D341Med (cell line): ENCODE measurements around the gene FGD4.

Source experiments
- DNase-seq: peaks from one replicate; pipeline ENCODE4 v3.0.0; 2012; ENCODE audit warnings: low spot score

Gene FGD4

DNA sequence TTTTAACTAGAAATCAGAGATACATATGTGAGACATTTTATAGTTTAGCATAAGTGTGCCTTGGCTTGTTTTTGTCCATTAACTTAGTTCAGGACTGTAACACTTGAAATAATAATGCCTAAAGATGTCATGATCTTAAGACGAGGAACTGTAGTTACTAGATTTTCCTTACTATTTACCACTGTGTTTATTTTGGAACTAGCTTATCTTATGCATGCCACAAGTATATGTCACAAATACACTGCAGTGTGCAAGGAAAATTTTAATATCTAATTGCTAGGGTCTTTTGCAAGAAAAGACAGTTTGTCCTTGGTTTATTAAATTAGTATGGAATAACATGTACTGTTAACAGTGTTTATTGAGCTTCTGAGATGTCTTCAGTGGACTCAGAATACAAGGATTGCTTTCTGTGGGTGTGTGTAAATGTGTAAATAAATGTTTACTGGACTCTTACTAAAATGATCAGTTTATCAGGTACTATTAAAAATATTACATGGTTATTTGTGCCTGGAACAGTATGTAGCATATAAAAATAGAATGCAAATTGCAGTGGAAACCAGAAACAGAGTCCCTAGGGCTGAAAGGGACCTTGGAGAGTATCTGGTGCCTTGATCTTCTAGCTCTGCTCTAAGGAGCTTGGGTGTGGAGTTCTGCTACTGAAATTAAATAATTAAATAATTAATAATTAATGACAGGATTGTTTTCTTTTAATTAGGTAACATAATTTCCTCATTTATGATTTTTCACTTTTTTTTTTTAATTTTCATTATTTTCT, 58.1 kb downstream of the FGD4 start:
- DNase-seq, result no peak

DNA sequence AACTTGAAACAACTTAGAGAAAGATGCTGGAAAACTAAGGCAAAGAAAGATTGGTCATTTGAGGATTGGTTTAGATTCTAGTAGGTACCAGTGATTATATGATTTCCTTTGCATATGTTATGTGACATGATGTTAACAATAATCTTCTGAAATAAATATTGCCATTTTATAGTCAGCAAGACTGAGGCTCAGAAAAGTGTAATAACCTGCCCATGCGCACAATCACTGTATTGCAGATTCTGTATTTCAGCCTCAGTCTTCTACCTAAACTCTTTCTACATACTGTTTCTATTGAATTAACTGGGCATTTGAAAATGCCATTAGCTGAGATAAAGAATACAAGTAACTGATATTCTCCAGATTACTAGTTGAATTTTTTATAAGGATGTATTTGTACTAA, 61.3 kb downstream of the FGD4 start:
- DNase-seq, result no peak

DNA sequence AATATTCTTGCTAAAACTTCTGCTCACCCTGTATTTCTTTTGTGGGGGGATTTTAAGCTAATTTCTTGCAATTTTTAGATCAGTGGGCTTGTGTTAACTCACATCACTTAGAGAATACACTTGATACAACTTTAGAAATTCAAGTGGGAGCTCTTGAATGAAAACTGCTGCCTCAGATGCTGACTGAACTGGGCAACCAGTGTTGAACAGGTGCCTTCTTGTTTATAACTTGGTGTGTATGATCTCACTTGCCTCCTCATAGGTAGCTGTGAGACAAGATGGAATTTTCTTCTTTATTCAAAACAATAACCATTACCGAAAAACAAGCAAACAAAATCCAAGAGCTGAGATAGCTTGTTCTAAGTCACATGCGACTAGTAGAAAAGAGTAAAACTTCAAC, 63.5 kb downstream of the FGD4 start:
- no peak for DNase-seq

DNA sequence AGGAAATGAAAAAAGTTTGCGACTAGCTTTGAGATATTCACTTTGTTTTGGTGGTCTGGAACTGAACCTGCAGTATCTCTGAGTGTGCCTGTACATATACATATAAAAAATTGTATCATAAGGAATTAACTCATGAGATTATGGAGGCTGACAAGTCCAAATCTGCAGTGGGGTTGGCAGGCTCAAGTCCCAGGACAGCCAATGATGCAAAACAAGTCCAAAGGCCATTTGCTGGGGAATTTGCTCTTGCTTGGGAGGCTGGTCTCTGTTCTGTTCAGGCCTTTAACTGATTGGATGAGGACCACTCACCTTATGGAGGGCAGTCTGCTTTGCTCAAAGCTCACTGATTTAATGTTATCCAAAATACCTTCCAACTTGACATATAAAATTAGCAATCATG, 66.8 kb downstream of the FGD4 start:
- no peak for DNase-seq

DNA sequence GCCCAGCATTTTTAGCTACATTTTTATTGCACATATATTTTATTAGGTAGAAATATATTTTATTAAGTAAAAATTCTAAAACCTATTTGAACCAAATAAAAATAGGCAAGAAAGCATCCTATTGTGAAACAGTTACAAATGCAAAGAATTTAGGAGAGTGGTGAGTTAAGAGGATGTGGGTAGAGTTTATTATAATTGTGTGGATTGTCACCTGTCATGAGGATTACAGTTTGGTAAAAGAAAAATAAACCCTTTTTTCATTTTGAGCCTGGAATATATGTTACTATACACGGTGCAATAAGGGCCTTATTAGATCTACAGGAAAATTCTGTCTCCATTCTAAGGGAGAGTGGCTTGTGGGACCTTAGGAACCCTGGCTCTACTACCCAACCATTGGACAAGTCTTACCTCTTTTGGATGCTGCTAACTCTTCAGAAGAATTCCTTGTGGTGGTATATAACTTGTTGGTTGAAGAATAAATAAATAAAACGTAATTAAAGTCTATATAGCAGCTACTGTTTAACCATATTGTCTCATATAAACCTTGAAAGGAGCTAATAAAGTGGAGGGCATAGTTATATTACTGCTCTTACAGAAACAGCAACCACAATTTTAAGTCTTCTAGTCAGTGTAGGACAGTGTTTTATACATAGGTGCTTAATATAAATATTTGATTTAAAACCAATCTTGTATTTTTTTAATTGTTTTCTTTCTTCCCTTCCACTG, 67.8 kb downstream of the FGD4 start:
- no peak for DNase-seq

DNA sequence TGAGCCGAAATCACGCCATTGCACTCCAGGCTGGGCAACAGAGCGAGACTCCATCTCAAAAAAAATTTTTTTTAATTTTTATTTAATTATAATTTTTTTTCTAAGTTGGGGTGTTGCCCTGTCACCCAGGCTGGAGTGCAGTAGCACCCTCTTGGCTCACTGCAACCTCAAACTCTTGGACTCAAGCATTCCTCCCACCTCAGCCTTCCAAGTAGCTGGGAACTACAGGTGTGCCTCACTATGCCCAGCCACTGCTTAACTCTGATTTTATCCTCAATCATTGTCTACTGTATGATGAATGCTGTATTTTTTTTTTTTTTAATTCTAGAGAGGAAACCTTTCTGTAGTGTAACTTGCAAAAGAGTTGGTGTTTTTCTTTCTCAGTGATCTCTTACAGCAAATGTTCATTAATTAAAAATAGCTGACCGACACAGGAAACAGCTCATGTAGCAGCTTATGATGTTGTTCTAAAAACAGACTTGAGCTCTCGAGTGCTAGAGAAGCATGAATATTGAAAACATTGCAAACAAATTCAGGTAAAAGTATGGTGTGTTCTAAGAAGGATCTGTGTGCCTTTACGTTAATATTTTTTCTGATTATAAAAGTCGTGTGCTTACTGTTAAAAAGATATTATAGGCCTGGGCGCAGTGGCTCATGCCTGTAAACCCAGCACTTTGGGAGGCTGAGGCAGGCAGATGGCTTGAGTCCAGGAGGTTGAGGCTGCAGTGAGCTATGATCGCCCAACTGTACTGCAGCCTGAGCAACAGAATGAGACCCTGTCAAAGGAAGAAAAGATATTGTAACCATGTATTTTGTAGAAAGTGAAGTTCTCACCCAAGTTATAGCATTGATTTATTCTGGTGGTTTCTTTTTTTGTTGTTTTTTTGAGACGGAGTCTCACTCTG, 68.9 kb downstream of the FGD4 start:
- DNase-seq, result no peak

DNA sequence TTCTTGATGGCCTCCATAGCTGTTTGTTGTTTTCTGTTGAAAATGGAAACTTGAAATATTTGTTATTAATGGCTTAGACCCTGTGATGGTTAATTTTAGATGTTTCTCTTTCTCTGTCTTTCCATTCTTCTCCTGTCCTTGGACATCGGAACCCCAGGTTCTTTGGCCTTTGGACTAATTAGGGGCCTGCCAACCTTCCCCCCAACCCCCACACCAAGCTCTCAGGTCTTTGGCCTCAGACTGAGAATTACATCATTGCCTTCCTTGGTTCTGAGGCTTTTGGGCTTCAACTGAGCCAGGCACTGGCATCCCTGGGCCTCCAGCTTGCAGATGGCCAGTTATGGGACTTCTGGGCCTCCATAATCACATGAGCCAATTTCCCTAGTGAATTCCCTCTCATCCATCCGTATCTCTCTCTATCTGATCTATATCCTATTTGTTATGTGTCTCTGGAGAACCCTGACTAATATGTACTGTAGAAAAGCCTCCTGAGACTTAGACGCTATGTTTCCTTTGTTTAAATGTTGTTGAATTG, 71.6 kb downstream of the FGD4 start:
- no peak for DNase-seq

DNA sequence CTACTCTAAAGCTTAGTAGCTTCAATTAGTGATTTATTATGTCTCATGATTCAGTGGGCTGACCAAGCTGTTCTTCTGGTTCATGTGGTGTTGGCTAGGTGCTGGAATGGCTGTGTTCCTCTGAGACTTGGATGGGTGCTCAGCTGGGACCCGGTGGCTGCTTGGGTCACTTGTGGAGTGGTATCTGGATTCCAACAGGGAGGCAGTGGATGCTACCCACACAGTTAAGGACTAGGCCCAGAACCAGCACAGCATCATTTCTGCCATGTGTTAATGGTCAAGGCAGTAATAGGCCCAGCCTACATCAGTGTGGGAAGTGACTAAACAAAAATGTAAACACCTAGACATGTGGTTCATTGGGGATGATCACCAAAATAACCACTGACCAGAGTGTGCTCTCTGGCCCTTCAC, 72.2 kb downstream of the FGD4 start:
- DNase-seq, result no peak

DNA sequence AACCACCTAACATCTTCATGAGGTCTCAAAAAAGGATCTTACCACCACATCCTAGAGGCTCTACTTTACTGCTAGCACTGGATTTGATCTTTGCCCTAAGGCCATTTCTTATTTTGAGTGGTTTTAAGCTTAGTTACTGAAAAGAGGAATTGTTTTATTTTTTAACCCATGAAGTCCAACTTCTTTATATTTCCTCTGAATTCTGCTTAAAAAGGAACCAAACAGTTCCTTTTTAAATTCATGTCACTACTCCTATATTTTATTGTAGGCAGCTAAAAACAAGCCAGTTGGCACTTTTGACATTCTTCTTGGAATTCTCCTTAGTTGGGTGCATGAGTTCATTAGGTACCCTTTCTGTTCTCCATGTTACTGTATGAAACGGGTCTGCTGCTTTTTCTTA, 76.4 kb downstream of the FGD4 start:
- DNase-seq, result no peak

DNA sequence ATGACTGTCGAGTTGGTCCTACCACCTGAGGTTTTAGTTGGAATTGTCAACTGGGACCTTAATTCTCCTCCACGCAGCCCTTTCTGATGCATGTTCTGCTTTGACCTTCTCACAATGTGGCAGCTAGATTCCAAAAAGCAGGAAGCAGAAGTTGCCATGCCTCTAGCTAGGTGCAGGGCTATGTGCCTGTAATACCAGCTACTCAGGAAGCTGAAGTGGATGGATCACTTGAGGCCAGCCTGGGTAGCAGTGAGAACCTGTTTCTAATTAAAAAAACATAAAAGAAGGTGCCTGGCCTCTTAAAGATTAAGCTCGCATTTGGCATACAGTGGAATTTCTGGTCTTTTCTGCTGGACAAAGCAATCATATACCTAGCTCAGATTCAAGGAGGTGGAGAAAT, 77.1 kb downstream of the FGD4 start:
- DNase-seq, result no peak

DNA sequence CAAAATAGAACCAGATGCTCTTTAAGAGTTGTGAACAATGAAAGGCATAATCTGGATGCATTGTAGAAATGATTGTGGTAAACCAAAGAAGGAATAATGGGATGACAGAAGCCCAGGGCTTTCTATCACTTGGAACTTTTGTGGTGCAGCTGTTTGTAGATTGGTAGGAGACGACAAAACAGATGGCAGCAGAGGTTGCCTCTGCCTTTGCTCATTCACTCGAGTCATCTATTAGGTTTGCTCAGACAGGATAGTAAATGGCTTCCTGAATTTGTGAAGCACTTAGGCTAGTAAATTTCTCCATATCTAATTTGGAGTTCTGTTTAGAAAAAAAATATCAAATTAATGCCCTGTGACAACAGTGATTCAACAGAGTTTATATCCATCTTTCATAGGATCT, 78.4 kb downstream of the FGD4 start:
- no peak for DNase-seq

DNA sequence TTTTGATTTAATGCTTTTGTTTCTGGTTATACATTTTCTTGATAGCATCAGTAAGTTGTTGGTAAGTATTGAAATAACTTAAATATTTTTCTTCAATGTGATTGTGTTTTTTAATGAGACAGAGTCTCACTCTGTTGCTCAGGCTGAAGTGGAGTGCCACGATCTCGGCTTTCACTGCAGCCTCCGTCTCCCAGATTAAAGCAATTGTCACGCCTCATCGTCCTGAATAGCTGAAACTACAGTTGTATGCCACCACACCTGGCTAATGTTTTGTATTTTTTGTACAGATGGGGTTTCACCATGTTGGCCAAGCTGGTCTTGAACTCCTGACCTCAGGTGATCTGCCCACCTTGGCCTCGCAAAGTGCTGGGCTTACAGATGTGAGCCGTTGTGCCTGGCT, 78.8 kb downstream of the FGD4 start:
- DNase-seq, result no peak

DNA sequence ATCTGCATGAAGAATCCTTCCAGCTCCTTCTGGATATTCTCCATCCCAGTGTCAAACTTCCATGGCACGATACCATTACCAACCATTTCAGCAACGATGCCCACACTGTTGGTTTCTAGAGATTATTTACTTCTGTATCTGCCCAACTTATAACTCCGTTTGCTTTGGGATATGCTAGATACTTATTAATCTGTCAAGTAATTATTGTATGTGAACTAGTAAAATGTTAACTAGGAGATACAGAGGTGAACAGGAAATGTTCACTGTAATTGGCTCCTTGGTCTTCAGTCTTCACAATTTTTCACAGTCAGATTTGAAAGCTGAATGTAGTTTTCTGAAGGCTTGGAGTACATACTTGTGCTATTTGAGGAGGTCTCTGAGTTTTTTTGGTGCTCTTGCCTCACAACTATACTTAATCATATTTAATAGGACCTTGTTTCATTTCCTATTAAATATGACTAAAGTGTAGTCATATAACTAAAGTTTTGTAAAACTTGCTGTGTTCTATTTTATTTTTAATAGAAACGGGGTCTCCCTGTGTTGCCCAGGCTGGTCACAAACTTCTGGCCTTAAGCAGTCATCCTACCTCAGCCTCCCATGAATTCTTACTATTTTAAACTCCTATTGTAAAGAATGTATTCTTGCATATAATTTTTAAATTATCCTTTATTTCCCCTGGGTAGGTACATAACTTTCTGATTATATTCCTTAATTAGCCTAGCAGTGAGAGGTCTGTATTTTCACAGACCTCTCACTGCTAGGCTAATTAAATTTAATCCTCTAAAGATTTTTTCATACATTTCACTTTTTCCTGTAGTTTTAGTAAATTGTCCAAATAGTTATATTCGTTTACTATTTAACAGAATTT, 79.7 kb downstream of the FGD4 start:
- no peak for DNase-seq

DNA sequence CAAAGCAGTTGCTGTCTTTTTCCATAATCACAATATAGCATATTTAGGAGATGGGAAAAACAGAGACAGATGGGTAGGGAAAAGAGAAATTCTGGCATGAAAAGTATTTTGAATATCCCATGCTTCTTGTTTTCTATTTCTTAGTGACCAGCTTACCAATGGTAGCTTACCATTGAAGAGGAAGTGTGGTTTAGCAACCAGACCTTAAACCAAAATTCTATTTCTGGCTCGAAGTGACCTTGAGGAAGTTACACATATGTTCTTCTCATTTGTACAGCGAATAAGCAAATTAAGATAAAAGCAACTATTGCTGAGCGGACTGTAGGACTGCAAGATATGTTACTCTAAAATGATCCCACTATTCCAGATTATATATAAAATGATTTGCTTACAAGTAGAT, 82.9 kb downstream of the FGD4 start:
- no peak for DNase-seq

DNA sequence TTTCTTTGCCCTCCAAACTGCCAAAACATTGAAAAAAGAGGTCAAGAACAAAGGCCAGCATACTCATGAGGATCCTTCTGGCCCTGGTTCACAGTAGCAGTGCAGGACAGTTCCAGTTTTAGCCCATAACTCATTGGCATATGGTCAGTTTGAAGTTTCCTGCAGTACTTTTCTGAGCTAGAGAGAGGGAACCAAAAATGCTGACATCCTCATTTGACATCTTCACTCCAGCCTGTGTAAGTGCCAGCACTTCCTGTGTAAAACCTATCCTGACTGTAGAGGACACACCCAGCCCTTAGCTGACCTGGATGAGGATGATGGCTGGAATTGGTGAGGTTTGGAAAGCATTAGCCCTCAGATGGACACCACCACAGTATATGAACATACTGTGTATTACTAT, 84.1 kb downstream of the FGD4 start:
- no peak for DNase-seq

DNA sequence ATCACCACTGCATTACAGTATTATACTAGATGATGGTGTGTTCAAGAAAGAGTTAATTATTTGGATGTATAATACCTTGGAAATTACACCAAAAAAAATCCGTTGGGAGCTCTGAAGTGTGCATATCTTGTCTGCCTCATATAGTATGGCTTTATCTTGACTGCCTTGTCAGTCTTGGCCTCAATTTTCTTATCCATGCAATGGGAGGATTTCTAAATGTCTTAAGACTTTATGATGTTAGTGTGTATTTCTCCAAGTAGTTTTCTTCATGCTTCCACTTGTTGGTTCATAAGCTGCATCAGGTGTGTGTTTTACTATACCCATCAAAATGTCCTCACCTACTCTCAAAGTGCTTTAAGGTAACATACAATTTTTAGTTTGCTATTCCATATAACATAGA, 84.6 kb downstream of the FGD4 start:
- DNase-seq, result no peak

DNA sequence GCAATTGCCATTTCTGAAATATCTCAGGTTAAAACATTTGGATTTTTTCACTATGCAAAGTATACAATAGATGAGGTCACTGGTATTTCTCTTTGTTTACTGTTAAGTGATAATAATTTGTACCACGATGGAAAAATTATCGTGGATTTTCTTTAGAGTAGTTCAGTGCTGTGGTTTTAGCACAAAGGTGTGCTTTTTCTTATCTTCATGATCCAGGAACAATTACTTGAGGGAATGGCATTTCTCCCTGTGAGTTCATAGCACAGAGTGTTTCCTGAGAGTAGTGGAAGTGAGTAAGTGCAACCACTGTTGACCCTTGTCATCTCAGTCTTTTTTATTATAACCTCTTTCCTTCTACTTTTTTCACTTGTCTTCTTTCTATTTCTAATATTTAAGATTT, 86.8 kb downstream of the FGD4 start:
- DNase-seq, result no peak

DNA sequence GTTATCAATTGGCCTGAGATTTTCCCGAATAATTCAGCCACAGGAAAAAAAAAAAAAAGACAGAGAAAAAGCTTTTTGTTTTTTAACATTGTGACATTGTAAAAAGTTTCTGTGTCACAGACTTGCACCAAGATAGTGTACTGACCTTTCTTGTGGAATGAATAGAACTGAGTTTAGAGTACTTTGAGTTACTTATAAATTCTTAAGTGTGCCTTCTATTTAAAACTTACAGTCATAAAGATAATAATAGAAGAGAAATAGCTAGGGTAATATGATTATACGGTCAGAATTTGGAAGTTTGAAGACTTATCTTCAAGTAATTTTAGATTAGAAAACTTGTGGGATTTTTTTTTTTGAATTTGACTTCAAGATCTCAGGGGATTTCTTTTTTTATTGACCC, 88.8 kb downstream of the FGD4 start:
- no peak for DNase-seq

DNA sequence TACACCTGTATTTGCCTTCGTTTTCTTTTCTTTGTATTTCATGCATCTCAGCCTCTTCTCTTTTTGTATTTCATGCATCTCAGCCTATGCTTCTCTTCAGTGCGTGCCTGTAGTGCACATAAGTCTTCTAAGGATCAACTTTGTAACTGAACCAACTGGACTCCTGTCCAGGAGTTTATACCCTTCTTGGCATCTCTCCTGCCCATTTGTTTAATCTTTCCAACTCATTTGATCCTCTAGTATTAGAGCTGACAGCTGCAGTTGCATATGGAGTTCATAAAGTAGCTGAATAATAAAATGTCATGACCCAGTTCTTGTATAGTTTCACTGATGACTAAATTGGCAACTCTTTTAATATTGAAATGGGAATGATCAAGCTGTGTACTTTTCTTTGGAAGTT, 89.7 kb downstream of the FGD4 start:
- DNase-seq, result no peak

DNA sequence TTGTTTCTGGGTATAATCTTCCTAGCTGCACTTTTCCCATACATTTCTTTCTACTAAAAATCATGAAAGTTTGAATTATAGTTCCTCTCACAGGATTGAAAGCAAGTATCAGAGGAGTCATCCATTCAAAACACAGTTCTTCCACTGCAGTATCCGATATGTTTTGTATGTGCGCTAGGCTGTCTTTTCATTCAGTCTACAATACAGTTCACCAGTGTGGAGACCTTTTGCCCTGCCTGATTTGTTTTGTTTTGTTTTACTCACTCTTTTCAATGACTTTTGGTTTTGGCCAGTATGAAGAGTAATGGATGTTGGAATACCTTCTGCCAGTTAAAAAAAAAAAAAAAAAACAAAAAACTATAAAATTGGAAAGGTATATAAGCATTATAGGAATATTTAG, 91.4 kb downstream of the FGD4 start:
- DNase-seq, result no peak

DNA sequence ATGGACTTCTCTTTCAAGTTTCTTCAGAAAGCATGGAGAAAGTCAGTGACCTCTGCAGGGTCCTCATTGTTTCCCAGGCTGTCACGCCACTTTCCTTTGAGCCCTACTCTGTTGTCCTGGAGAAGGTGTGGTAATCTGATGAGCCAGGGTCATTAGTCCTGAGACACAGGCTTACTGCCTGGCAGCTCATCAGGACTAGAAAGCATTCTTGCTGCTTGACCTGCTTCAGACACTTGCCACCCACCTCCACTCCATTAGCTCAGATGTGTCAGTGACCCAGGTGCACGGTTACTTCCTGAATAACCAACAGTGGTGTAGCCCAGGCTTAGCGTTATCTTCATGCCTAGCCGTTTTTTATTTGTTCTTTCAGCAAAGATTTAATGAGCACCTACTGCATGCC, 93.9 kb downstream of the FGD4 start:
- DNase-seq, result no peak

DNA sequence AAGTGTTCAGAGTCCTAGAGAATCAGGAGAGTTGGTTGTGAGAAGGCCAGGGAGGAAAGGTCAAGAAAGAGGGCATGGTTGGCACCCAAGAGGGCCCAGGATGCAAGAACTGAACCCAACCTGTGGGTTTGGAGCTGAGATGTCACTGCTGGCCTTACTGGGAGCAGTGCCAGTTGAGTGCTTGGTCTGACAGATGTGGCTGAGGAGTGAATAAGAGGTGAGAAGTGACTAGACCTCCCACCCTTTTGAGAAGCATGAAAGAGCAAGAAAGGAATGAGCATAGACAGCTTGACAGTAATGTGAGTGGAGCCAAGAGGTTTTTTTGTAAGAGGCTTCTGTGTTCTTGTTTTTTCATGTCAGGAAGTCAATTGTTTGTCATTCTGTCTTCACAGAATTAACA, 95.3 kb downstream of the FGD4 start:
- DNase-seq, result no peak
